Endodermal cell (in vitro differentiated cells): ENCODE data around the gene SLC11A1. TPM values are rescaled to one million over a fixed set of nuclear protein-coding genes. Genes with fewer than 3 reads are reported as not detected.
A peak's percentile ranks its signal among the peaks of the same experiment; 100 is the strongest.

Source experiments
- DNase-seq: peaks from one replicate; pipeline ENCODE4 v3.0.0-alpha.2; 2017
- H3K27ac ChIP-seq: 2 replicates; pipeline ENCODE4 v1.5.1; 2013; ENCODE audit warnings: mild to moderate bottlenecking, low read depth, low read length, moderate library complexity
- H3K27me3 ChIP-seq: 2 replicates; pipeline ENCODE4 v1.6.1; 2013; ENCODE audit warnings: mild to moderate bottlenecking, low read length, moderate library complexity; ENCODE audit not compliant: insufficient read depth, control insufficient read depth, poor library complexity, severe bottlenecking
- H3K36me3 ChIP-seq: 2 replicates; pipeline ENCODE4 v1.7.0; 2013; ENCODE audit warnings: mild to moderate bottlenecking, low read length, moderate library complexity; ENCODE audit not compliant: control insufficient read depth, insufficient read depth
- H3K4me1 ChIP-seq: one replicate; pipeline ENCODE4 v1.7.0; 2013; ENCODE audit warnings: low read length; ENCODE audit not compliant: control insufficient read depth, insufficient read depth
- H3K4me3 ChIP-seq: 2 replicates; pipeline ENCODE4 v1.5.1; 2013; ENCODE audit warnings: mild to moderate bottlenecking, low read length, moderate library complexity
- H3K9ac ChIP-seq: 2 replicates; pipeline ENCODE4 v1.6.1; 2013; ENCODE audit warnings: mild to moderate bottlenecking, low read length, moderate library complexity; ENCODE audit not compliant: poor library complexity, severe bottlenecking; ENCODE audit errors: extremely low read depth
- H3K9me3 ChIP-seq: 2 replicates; pipeline ENCODE4 v1.6.1; 2013; ENCODE audit warnings: mild to moderate bottlenecking, low read length, moderate library complexity; ENCODE audit not compliant: control insufficient read depth
- H3K27ac Mint-ChIP-seq: 2 replicates; pipeline ENCODE4 v1.8.0; 2020; ENCODE audit warnings: mixed read lengths
- H3K27me3 Mint-ChIP-seq: 2 replicates; pipeline ENCODE4 v1.8.0; 2021; ENCODE audit warnings: mild to moderate bottlenecking, mixed read lengths; ENCODE audit not compliant: insufficient read depth
- H3K36me3 Mint-ChIP-seq: 2 replicates; pipeline ENCODE4 v1.8.0; 2020; ENCODE audit warnings: low read depth, mixed read lengths
- H3K4me1 Mint-ChIP-seq: 2 replicates; pipeline ENCODE4 v1.8.0; 2020; ENCODE audit warnings: mixed read lengths
- H3K4me3 Mint-ChIP-seq: 2 replicates; pipeline ENCODE4 v1.8.0; 2020; ENCODE audit warnings: mild to moderate bottlenecking, moderate library complexity, mixed read lengths
- H3K9me3 Mint-ChIP-seq: 2 replicates; pipeline ENCODE4 v1.8.0; 2020; ENCODE audit warnings: mild to moderate bottlenecking, mixed read lengths
- CTCF ChIP-seq: fragments of 200-600 bp; sonication (generic); conservative IDR thresholded peaks from 2 replicates; pipeline ENCODE4 v1.5.0; 2021; ENCODE audit warnings: antibody characterized with exemption, mild to moderate bottlenecking
- WGBS, 2 experiments: methylation state at CpG; one replicate each; pipeline versions ENCODE4 v1.1.5 to v1.1.7; 2013; ENCODE audit warnings: missing lambda C conversion rate in 2 of 2, mixed read lengths in 1 of 2; ENCODE audit not compliant: insufficient coverage in 1 of 2, insufficient read length in 1 of 2; 5-methylcytosine and 5-hydroxymethylcytosine counted together
- total RNA-seq, 2 donors: library from RNA; stranded (reverse); fragmentation: NEBNext Ultra II Directional in 1 of 2; extraction: Animal tissue kit (Norgen Biotek cat#: 25700) in 1 of 2; gene quantifications; 2 replicates in 1 of 2; 3 replicates in 1 of 2; pipeline ENCODE4 v1.2.1, GENCODE V29; 2021

SLC11A1 gene
- total RNA-seq, 2 donors from 2014 or later: 0.09 TPM; not detected in 1

DNA sequence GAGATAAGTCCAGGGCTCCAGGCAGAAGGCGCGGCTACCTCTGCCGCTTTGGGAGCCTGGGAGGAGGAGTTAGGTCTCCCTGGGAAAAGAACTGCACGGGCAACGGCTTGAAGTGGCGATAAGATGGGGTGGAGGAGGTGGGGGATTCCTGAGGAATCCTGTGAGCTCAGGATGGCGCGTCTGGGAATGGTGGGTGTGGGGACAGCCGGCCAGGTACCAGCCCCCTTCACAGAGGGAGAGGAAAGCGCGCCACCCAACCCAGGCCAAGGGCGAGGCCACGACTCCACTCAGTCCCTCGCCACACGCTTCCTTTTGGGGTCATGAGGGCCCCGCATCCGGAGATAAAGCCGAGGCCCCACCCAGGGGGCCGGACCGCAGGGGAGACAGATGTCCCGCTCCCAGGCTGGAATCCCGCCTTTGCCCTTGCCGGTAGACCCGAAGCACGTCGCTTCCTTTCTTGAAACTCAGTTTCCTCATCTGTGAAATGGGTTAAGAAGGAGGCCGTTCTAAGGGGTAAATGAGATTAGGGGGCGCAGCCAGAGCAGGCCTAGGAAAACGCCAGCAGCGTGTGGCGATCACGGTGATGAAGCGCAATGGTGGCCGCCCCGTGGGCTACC, 15.9 kb downstream of the SLC11A1 start:
- Mint-ChIP-seq H3K9me3 (no peaks in the 10 kb centered on the region), H3K4me3 (peak overlapping the region; percentile 88), H3K36me3 (peaks cover 4% of the 10 kb centered on the region), H3K4me1 (peaks cover 18% of the 10 kb centered on the region), H3K27ac (peak overlapping the region; percentile 92), H3K27me3 (peaks cover 23% of the 10 kb centered on the region)
- H3K27ac ChIP-seq: no peak overlapping the region
- peak overlapping the region; percentile 95 for H3K9ac ChIP-seq
- TF ChIP-seq CTCF: no peak
- WGBS, 2 experiments: 0 to 2% methylated on average over 15 to 35 of the region's 35 CpGs
- peak; percentile 90 for DNase-seq
- no peaks in the 10 kb centered on the region for H3K4me1 ChIP-seq
- no peaks in the 10 kb centered on the region for H3K9me3 ChIP-seq
- peaks cover 16% of the 10 kb centered on the region for H3K36me3 ChIP-seq
- H3K4me3 ChIP-seq: peak overlapping the region; percentile 94
- no peaks in the 10 kb centered on the region for H3K27me3 ChIP-seq

- Histone ChIP-seq H3K9ac (peak overlapping the region; percentile 82), H3K4me3 (peak overlapping the region; percentile 94), H3K36me3 (peaks cover 24% of the 10 kb centered on the region), H3K9me3 (no peaks in the 10 kb centered on the region), H3K4me1 (no peaks in the 10 kb centered on the region), H3K27ac (no peak overlapping the region), H3K27me3 (no peaks in the 10 kb centered on the region)
- Mint-ChIP-seq H3K4me1 (peaks cover 18% of the 10 kb centered on the region), H3K27me3 (peaks cover 21% of the 10 kb centered on the region), H3K27ac (peak overlapping the region; percentile 81), H3K36me3 (peaks cover 12% of the 10 kb centered on the region), H3K4me3 (peak overlapping the region; percentile 88), H3K9me3 (no peaks in the 10 kb centered on the region)
- no peak for TF ChIP-seq CTCF
- WGBS, 2 experiments: 3% methylated on average over 36 to 94 of the region's 95 CpGs
- DNase-seq: peak; percentile 77
These were observed 16.6 kb downstream of the SLC11A1 start for GRCh38 chr2:218398437-218399390.

GRCh38 chr2:218399391-218400166, 17.5 kb downstream of the SLC11A1 start, which contains the start of gene CTDSP1:
Gene CTDSP1 (plus strand): TSS chr2:218399868. CDS start chr2:218400091, 223 bp downstream.
- Histone ChIP-seq H3K27ac (no peak within 1 kb of the TSS), H3K4me3 (peak within 1 kb of the TSS; percentile 94), H3K27me3 (no peaks in the 10 kb centered on the region), H3K9ac (peak within 1 kb of the TSS; percentile 82), H3K4me1 (no peaks in the 10 kb centered on the region), H3K36me3 (peaks cover 31% of the 10 kb centered on the region), H3K9me3 (no peaks in the 10 kb centered on the region)
- Mint-ChIP-seq H3K4me1 (peaks cover 19% of the 10 kb centered on the region), H3K27me3 (peaks cover 18% of the 10 kb centered on the region), H3K4me3 (peak within 1 kb of the TSS; percentile 88), H3K36me3 (peaks cover 19% of the 10 kb centered on the region), H3K9me3 (no peaks in the 10 kb centered on the region), H3K27ac (peak within 1 kb of the TSS; percentile 97)
- 0% methylated on average over 31 to 73 of the region's 78 CpGs for WGBS, 2 experiments
- DNase-seq: peak; percentile 99
- no peak for TF ChIP-seq CTCF
